ENCODE data around the gene MKKS.

DNA sequence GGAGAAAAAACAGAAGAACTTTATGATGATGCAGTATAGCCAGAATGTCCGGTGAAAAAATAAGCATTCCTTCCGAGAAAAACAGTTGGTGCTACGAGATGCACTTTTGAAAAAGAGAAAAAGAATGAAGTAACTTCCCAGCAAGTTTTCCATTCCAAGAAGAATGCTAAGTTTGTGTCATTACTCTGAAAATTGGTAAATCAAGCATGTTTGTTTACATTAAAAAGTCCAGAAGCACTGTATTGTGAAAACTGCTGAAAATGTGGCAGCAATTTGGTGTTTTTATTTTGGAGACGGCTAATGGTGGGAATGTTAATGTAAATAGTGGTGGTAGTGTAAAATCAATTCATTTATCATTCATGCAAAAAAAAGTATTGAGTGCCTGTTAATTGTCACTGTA is 46.3 kb downstream of the MKKS start:
- TF ChIP-seq POLR2A (IDR thresholded peaks at IDR 0.05; ENCODE audit: borderline replicate concordance, extremely low read depth, insufficient read depth, insufficient read length) (no peak), CEBPB (IDR thresholded peaks at IDR 0.05; ENCODE audit: low read depth) (no peak), POLR2AphosphoS5 (IDR thresholded peaks at IDR 0.05; ENCODE audit: low read depth, low read length) (no peak), ZNF274 (IDR thresholded peaks at IDR 0.05; ENCODE audit: low read depth, low read length) (no peak), JUND (IDR thresholded peaks at IDR 0.05) (no peak), RAD21 (IDR thresholded peaks at IDR 0.05; ENCODE audit: low read depth) (no peak), EZH2phosphoT487 (IDR thresholded peaks at IDR 0.05; ENCODE audit: borderline replicate concordance) (no peak)
- TF ChIP-seq, protein P1, sequence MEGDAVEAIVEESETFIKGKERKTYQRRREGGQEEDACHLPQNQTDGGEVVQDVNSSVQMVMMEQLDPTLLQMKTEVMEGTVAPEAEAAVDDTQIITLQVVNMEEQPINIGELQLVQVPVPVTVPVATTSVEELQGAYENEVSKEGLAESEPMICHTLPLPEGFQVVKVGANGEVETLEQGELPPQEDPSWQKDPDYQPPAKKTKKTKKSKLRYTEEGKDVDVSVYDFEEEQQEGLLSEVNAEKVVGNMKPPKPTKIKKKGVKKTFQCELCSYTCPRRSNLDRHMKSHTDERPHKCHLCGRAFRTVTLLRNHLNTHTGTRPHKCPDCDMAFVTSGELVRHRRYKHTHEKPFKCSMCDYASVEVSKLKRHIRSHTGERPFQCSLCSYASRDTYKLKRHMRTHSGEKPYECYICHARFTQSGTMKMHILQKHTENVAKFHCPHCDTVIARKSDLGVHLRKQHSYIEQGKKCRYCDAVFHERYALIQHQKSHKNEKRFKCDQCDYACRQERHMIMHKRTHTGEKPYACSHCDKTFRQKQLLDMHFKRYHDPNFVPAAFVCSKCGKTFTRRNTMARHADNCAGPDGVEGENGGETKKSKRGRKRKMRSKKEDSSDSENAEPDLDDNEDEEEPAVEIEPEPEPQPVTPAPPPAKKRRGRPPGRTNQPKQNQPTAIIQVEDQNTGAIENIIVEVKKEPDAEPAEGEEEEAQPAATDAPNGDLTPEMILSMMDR (IDR thresholded peaks at IDR 0.05 in 2 of 3, conservative IDR thresholded peaks at IDR 0.05 in 1 of 3; ENCODE audit: borderline replicate concordance in 1 of 3, insufficient read depth in 1 of 3, low read depth in 2 of 3, low read length in 2 of 3): no peak
- TF ChIP-seq, protein P2, sequence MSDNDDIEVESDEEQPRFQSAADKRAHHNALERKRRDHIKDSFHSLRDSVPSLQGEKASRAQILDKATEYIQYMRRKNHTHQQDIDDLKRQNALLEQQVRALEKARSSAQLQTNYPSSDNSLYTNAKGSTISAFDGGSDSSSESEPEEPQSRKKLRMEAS (IDR thresholded peaks at IDR 0.05): no peak

Measured in HCT116 (cell line).